Activated gamma-delta T cell treated with anti-CD3 and anti-CD28 coated beads, Interleukin-2, amount 50 U/mL, for 16 hours (primary cell): ENCODE results near the gene PJA1.
A peak's percentile ranks its signal among the peaks of the same experiment; 100 is the strongest.

ENCODE experiments used
- DNase-seq: peaks from one replicate; pipeline ENCODE4 v3.0.0-alpha.2; 2020; ENCODE audit warnings: low read depth

Gene PJA1, protein sequence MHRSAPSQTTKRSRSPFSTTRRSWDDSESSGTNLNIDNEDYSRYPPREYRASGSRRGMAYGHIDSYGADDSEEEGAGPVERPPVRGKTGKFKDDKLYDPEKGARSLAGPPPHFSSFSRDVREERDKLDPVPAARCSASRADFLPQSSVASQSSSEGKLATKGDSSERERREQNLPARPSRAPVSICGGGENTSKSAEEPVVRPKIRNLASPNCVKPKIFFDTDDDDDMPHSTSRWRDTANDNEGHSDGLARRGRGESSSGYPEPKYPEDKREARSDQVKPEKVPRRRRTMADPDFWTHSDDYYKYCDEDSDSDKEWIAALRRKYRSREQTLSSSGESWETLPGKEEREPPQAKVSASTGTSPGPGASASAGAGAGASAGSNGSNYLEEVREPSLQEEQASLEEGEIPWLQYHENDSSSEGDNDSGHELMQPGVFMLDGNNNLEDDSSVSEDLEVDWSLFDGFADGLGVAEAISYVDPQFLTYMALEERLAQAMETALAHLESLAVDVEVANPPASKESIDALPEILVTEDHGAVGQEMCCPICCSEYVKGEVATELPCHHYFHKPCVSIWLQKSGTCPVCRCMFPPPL

DNA sequence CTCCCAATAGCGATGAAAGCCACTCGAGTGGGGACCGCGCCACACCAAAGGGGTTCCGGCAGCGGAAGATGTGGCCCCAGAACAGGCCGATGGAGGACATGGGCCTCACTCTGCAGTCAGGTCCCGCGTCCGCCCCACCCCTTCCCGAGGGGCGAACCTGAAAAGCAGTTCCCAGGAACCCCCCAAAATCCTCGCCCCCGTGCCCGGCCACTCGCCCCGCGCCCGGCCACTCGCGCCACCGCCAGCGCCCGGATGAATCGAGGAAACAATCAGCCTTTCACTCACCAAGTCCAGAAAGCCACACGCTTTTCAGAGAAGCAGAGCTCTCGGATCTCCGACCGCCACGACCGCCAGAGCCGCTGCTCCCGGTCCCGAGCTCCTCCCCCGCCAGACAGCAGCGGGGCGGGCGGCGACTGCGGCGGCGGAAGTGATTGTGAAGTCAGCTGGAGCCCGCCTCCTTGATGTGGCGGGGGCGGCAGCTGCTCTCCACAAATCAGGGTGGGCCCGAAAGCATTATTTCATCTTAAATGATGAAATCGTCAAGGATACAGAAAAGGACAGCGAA is at the start of gene PJA1:
Gene PJA1 (minus strand): TSS at position 367 of the 565 bp plus-strand sequence. CDS start 2,380 bp downstream, outside the sequence.
- DNase-seq, result peak; percentile 45

DNA sequence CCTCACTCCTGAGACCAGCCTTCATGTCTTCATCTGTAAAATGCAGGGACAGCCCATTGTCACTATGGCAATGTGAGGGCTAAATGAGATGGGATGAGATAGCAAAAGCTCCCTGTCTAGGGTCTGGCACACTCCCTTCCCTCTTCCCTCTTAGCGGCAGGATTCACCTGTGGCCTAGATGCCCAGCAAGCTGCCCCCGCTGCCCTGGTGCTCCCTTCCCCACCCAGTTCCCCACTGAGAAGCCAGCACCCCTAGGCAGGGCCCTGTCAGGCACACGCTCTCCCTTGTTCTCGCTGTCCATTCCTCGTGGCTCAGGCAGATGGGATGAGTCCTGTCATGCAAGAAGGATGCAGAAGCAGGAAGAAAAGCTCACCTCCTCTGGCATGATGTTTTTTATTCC is 49.2 kb upstream of the PJA1 start:
- no peak for DNase-seq

DNA sequence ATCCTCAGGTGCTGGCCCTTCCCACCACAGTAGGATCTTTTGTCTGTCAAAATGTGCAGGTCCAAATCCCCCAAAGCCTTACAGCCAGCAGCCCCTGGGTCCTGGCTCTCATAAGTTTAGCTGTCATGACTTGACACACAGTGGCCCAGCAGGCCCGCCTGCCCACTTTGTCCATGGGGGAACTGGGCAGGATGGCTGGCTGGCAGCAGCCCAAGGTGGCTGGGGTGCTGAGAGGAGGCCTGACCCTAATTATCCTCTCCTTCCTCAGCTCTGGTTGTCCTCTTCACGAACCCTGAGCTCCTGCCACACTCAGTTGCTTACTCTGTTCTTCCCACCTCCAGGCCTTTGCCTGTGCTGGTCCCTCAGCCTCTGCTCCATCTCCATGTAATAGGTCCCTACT is 46.4 kb upstream of the PJA1 start:
- no peak for DNase-seq

DNA sequence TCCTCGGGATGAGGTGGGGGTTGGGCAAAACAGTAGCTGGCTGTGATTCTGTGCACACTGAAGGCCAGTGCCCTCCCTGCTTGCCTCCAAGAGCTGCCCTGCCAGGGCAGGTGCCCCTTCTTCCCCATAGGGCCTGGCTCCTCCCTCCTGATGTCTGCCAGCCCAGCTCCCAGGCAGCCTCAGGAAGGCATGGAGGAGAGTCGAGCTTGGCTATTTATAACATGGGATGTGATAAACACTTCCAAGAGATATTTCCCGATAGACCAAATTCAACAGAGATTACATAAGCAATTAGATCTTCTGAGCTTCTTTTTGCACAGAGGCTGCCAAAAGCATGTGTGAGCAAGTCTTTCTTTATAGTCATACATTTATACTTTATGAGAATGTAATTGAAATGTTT is 45.3 kb upstream of the PJA1 start:
- no peak for DNase-seq

DNA sequence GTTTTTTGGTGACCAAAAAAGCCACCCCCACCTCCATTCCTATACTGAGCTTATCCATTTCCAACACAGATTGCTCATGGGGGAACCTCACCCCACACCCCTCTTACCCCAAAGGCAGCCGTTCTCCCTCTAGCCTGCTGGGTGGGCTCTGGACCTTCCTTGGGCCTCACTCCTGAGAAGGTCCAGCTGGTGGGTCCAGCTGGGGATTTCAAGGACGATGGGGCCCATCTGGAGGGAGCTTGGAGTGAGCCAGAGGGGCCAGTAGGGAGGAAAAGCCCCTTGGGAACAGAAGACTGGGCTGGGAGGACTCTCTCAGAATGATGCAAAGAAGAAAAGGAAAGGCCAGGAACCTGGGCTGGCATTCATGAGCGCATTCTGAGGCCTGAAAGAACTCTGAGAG is 42.0 kb upstream of the PJA1 start:
- DNase-seq, result no peak

DNA sequence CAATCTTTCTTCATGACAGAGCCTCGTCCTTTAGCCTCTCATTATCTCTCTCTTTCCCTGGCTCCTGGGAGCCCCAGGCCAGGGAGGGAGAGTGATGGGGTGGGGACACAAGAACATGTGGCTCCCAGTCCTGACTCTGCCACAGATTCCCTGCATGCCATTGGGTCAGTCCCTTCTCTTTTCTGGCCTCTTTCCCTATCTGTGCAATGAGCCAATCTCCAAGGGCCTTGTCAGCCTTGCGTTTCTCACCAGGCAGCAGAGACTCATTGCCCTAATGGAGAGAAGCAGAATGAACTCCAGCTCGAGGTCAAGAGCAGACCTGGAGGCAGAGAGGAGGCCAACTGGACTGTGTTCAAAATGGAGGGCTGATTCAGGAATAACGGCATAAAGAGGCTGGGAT is 38.4 kb upstream of the PJA1 start:
- DNase-seq, result no peak

DNA sequence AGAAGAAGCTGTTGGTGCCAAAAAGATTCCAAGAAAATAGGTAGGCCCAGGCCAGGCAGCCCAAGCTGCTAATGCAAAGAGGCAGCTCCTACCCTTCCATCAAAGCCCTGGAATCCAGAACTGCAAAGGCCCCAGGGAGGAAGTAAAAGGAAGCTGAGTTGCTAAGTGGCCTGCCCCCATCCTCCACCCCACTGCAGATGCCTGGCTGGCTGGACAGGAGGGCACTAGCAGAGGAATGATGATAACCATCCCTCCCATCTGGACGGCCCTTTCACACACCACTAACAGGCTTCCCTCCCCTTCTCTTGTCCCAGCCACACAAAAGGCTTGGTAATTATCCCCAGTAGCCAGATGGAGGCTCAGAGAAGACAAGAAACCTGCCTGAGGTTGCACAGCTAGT is 32.4 kb upstream of the PJA1 start:
- DNase-seq, result no peak

DNA sequence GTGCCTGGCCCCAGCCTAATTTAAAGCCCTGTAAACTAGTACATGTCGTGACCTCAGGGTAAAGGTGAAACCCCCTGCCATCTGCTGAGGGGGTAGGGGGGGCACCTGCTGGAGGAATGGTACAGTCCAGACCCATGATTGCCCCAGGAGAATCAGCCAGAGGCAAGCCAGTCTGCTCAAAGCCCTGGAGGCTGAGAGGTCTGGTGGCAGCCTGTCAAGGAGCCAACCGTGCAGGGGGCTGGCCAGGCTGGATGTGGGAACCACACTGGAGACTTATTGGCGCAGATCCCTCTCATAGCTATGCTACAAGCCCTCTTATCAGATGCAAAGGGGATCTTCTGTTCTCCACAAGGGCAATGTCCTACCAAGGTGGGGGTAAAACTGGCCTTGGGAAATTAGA is 31.4 kb upstream of the PJA1 start:
- no peak for DNase-seq

DNA sequence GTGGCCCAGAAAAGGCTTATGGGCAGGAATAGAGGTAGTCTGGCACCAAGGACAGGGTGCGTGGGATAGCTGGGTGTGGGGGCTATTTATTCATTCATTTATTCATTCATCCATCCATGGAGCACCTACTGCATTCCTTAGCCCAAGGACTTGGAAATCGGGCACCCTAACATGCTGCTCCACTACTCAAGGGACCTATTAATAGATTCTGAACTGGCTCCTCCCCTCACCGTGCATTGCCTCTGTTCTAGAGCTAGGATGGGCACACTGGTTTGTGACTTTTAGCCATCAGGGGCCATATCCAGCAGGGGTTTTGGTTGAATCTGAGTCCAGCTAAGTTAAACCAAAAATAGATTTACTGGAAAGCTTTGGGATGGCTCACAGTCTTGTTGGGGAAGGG is 30.6 kb upstream of the PJA1 start:
- no peak for DNase-seq

DNA sequence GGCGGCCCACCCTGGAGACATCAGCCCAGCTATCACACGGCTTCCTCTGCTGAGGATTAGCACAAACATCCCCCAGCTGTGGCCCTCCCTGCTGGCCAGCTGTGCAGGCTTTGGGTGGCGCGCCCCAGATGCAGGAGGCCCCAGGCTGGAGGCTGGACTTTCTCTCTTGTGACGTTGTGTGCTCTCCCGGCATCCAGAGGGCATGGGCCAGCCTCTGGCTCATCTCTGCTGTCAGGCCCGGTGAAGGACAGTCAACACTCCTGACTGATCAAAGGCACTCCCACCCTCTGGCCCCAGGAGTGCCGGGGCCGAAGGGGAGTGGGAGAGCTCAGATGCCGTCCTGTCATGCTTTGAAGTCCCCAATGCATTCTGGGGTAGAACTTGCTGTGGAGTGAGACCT is 29.9 kb upstream of the PJA1 start:
- no peak for DNase-seq

DNA sequence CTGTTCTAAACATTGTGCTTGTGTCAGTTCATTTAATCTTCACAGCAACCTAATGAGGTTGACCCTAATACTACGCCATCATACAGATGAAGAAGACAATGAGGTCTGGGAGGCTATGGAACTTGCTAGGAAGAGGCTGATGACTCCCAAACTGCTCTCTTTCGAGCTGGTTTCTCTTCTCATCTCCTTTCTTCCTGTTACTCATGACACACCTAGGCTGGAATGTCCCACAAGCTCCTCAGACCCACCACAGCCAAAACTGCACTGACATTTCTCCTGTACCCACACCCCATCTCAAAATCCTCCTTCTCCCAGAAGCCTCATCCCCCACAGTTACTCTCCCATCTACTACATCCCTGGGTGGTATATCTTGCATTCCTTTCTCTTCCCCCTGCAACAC is 27.4 kb upstream of the PJA1 start:
- no peak for DNase-seq

DNA sequence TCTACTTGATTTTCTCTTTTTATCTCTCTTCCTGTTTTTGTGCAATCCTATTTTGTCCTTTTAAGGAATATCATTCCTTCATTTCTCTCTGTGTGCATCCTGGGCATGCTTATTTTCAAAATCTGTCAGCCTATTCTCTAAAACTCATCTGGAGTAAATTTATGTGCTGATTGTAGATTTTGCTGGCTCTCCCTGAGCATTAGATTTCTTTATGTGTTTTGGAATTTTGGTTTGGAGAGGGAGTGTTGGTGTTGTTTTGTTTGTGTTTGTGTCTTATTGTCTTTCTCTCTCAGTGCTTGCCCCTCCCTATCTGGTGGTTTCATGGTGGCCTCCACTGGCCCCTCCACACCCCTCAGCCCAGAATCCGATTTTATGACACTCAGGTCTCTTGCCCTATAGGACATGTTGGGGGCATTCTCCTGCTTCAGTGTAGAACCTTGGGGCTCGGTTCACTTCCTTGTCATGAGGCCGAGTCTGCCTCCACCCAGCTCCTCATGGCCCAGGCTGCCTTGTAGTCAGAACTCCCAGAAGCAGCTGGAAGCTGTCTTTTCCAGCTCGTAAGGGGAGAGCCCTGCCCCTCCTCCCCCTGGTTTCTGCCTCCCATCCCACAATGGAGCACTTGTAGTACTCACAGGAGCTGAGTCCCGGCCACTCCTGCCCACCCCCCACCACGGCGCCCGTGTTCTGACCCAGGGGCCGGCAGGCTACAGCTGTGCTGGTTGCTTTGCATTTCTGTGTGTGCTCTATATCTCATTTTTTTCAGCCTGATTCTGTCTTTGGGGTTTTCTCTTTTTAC is 24.5 kb upstream of the PJA1 start:
- DNase-seq, result no peak

DNA sequence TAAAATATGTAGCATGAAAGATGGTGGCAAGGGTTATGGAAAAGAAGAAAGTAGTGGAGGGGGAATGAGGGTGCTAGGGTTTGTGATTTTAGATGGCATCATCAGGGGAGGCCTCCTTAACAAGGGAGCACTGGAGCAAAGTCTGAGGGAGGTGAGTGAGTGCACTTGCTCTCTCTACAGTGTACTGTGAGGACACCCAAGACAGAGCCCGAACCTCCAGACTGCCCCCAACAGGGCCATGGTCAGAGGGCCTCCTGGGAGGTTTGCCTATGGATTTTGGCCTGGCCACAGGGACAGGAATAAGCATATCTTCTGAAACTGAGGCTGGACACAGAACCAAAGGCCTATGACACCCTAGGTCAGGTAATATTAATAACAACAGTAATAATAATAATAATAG is 21.4 kb upstream of the PJA1 start:
- no peak for DNase-seq

DNA sequence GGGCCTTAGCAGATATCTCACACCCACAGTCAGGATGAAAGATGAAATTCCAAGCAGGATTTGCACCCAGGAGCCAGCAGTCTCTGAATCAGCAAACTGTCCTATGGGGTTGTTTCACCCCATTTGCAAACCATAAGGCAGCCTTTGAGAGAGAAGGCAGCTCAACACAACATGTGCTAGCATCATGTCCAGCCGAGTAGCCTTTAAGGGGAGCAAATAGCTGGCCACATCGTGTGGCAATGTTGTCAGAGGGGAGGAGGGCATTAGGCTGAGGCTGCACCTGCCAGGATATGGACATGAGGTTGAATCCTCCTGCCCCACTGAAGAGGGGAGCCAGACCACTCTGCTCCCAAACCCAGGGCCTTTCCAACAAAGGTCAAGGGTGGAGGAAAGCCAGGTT is 20.6 kb upstream of the PJA1 start:
- no peak for DNase-seq

DNA sequence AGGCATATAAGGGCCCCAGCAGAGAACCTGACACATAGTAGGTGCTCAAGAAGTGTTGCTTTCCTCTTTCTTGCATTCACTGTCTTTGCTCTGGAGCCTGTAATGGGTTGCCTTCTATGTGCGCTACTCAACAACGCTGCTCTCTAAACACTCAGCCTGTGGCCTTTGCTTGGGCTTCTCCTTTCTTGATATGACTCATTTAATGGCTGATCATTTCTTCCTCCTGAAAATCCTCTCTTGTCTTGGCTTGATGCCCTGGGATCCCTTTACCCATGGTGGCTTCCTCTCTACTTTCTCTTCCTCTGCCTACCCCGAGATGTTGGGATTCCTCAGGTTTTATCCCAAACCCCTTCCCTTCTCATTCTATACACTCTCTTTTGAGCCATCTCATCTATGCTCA is 19.9 kb upstream of the PJA1 start:
- DNase-seq, result no peak

DNA sequence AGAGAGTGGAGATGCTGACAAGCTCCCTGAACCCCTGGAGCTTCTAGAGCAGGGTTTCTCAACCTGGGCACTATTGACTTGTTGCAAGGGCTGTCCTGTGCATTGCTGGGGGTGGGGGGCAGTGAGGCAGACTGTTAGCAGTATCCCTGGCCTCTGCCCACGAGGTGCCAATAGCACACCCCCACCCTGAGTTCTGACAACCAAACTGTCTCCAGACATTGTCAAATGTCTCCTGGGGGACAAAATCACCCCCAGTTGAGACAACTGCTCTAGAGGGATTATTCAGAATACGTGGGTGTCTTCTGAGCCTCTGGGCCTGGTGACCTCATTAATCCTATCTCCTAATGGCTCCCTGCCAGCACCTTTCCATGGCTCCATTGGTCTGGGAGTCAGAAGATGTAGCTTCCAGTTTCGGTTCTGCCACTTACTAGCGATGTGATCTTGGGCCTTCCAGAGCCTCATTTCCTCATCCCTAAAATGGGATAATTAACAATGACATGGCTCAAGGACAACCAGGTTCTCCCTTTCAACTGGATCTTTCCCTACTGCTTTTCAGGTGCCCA is 17.6 kb upstream of the PJA1 start:
- DNase-seq, result no peak

DNA sequence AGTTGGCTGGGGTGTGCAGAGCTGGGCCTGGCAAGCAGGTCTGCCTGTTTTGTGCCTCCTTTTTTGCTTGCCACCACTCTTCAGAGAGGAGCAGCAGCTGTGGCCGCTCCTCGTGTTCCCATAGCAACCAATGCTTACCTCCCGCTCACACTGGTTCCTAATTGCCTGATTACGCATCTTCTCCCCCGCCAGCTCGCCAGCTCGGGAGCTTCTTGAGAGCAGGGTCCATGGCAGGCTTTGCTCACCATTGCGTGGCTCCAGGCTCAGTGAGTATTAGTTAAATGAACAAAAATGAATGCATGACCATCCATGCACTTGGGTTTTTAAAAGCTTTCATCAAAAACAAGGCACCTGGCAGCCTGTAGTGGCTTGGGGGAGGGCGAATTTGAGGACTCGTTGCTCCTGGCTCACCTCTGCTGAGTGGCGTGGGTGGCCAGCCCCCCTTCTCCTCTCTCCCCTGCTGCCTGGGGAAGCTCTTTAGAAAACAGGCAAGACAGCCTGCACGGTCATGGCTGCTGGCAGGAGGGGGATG is 14.2 kb upstream of the PJA1 start:
- no peak for DNase-seq

DNA sequence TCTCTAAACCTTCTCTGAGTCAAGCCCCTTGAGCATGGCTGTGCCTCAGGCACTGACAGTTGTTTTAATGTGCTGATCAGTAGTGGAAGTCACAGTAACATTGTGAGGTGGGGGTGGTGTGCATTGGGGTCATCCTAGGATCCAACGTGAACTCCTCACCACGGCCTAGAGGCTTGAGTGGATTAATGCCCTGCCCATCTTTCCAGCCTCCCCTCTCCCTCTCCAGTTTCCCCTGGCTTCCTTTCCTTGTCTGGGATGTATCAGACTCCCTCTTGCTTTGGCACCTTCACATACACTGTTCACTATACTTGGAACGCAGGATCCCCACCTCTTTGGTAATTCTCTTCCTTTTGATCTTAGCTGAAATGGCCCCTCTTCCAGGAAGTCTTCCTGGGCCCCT is 13.3 kb upstream of the PJA1 start:
- DNase-seq, result no peak

DNA sequence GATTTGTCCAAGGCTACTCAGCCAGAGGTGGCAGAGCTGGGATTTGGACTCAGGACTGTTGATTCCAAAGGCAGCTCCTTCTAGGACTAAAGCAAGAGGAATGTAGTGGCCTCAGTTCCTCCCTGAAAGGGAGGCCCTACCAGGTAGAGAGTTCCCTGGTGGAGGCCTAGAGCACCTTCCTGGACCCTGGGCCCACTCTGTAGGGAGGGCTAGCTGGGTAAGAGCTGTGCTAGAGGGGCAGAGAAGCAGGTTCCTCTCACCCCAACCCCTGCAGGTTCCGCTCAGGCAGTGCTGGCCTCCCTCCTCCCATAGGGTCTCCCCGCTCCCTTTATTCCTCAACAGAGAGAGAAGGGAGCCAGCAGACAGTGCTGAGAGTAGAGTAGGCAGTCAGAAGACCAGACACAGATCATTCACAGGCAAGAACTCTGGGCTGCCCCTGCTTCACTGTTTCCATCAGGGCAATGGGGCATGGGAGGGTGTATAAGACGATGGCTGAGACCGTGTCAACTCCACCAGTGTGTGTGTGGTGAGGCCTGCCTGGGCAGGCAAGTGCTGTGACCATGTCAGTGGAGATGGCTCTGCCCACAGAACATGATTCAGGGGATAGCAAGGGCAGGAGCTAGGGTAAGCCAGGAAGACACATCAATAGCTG is 12.4 kb upstream of the PJA1 start:
- DNase-seq, result no peak

DNA sequence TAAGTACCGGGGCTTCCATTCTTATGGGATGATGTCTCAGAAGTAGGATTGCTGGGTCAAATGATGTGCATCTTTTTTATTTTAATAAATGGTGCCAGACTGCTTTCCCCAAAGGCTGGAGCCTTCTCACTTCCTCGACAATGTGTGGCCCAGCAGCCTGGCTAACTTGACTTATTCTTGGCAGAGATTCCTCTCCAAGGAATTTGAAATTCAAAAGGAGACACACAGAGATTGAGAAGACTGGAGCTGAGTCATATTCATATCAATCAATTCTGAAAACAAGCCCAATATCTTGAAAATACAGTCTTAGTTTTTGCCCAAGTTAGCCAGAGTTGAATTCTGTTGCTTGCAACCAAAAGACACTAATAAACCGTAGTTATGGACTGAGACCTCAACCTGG is 10.8 kb upstream of the PJA1 start:
- no peak for DNase-seq

DNA sequence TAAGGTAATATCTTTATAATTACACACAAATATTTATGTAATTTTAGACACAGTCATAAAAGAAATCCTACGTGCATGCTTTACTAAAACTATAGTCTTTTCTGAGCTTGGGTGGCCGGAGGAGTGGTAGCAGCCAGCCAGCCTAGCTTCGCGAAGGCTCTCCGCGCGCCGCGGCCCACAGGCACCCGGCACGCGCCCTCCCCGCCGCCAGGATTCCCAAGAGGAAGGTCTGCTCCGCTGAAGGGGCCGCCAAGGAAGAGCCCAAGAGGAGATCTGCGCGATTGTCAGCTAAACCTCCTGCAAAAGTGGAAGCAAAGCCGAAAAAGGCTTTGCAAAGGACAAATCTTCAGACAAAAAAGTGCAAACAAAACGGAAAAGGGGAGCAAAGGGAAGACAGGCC is 8.7 kb upstream of the PJA1 start:
- no peak for DNase-seq

DNA sequence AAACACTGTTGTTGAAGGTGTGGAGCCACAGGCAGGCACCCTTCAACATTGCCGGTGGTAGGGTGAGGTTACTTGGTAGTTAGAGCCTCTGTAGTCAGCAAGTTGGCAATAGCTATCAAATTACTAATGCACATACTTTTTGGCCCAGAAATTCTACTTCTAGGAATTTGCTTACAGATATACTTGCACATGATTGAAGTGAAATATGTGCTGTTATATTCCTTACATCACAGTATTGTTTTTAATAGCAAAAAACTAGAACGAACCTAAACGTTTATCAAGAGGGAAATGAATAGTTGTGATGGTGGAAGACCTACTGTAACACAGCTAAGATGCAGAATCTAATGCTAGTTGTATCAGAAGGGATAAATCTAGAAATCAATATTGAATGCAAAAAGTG is 7.7 kb upstream of the PJA1 start:
- no peak for DNase-seq
